GM06990 (cell line): ENCODE results near the gene MED16.

Source experiments
- DNase-seq: peaks from one replicate; pipeline ENCODE4 v3.0.0-alpha.2; 2011; ENCODE audit not compliant: insufficient read length; ENCODE audit errors: extremely low read depth
- H3K27me3 ChIP-seq: replicated peaks from 2 replicates; pipeline ENCODE4 v1.6.0; 2011; ENCODE audit warnings: low read length; ENCODE audit not compliant: control insufficient read depth, insufficient read depth
- H3K36me3 ChIP-seq: 2 replicates; pipeline ENCODE4 v1.5.1; 2011; ENCODE audit warnings: low read length; ENCODE audit not compliant: control insufficient read depth, insufficient read depth
- H3K4me3 ChIP-seq: replicated peaks from 2 replicates; pipeline ENCODE4 v1.5.1; 2011; ENCODE audit warnings: low read depth, mild to moderate bottlenecking, control low read depth, low read length
- CTCF ChIP-seq: IDR thresholded peaks from 2 replicates; pipeline ENCODE4 v1.5.1; 2011; ENCODE audit warnings: low read length, control low read depth, mild to moderate bottlenecking, inconsistent platforms; ENCODE audit not compliant: insufficient read depth, poor library complexity, severe bottlenecking

Gene MED16

GRCh38 chr19:888581-889385 is 4.2 kb downstream of the MED16 start:
- Histone ChIP-seq H3K27me3 (no peaks in the 10 kb centered on the region), H3K36me3 (peaks cover 24% of the 10 kb centered on the region), H3K4me3 (no peak overlapping the region)
- TF ChIP-seq CTCF, result no peak
- DNase-seq, result no peak

- TF ChIP-seq CTCF, result no peak
- H3K27me3 ChIP-seq, result no peaks in the 10 kb centered on the region
- no peak overlapping the region for H3K4me3 ChIP-seq
- peaks cover 30% of the 10 kb centered on the region for H3K36me3 ChIP-seq
- DNase-seq, result no peak
Observed at GRCh38 chr19:887599-887998, 5.4 kb downstream of the MED16 start.

- H3K27me3 ChIP-seq, result no peaks in the 10 kb centered on the region
- DNase-seq, result no peak
- peaks cover 31% of the 10 kb centered on the region for H3K36me3 ChIP-seq
- H3K4me3 ChIP-seq, result no peak overlapping the region
- TF ChIP-seq CTCF, result no peak
Observed at GRCh38 chr19:887072-887471, 5.9 kb downstream of the MED16 start.

- Histone ChIP-seq H3K27me3 (no peaks in the 10 kb centered on the region), H3K4me3 (no peak overlapping the region), H3K36me3 (peaks cover 35% of the 10 kb centered on the region)
- DNase-seq, result no peak
- TF ChIP-seq CTCF, result no peak
Observed at GRCh38 chr19:885536-886224, 7.3 kb downstream of the MED16 start.

- no peak for DNase-seq
- Histone ChIP-seq H3K27me3 (no peaks in the 10 kb centered on the region), H3K36me3 (peaks cover 30% of the 10 kb centered on the region), H3K4me3 (no peak overlapping the region)
- no peak for TF ChIP-seq CTCF
Observed at GRCh38 chr19:884420-885211, 8.4 kb downstream of the MED16 start.
